ENCODE data around the gene HSFX4.
"Not testable (repeated sequence)": the region's sequence is repeated elsewhere in the genome, so short reads cannot be mapped to it uniquely, and the experiment has no call there.

HSFX4 gene

GRCh38 chrX:149938427-149938880 lies 9.1 kb downstream of the HSFX4 start, which contains the start of gene EOLA2:
TSS of gene EOLA2 (minus strand) at chrX:149938491. CDS start at chrX:149933874, 4,617 bp downstream.
- peak; percentile 94 for DNase-seq

GRCh38 chrX:149938881-149939654 lies 9.7 kb downstream of the HSFX4 start:
- peak; percentile 92 for DNase-seq

DNA sequence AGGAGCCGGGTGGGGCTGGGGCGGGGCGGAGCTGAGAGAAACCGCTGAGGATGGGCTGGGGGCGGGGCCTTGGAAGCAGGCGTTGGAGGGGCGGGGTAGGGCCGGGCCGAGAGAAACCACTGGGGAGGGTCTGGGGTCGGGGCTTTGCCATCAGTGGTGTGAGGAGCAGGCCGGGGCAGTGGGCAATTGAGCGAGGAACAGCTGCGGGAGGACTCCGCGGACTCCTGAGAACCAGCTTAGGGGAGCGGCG lies 10.2 kb downstream of the HSFX4 start:
- no peak for DNase-seq

DNA sequence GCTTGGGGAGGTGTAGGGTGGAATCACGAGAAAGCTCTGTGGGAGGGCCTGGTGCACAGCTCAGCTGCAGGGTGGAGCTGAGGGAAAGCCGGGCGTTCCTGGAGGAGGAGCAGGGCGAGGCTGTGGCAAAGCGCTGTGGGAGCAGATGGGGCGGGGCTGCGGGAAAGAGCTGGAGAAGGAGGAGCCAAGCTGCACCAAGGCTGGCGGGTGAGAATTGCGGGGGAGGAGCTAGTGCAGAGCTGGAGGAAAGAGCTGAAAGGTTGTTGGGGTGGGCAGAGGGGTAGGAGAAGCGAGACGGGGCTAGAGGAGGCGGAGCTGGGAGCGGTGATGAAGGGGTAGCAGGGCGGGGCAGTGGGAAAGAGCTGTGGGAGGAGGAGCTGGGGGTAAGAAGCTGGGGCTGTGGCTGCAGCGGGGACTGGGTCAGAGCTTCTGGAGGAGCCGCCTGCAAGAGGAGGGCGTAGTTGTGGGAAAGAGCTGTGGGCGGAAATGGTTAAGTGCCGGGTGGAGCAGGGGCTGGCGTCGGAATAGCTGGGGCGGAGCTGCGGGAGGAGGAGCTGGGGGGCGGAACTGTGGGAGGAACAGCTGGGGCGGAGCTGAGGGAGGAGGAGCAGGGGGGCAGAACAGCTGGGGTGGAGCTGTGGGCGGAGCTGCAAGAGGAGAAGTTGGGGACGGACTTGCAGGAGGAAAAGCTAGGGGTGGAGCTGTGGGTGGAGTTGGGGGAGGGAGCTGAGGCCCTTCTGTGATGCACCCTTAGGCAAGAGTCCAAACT lies 10.7 kb downstream of the HSFX4 start:
- peak; percentile 93 for DNase-seq

DNA sequence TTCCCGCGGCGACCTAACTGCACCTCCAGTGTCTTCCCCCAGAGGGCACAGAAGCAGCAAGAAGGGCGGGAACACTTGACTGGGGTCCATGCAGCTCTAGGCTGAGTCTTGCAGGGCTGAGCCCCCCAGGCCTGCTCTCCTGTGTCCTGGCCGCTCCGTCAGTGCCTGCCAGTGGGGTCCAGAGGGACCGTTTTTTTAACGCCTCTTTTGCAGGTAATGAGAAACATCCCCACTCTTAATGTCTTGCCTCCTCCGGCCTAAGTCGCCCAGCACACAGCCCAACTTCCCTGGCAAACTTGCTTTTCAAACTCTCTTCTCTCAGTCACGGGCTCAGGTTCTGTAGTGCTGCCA lies 11.3 kb downstream of the HSFX4 start:
- DNase-seq, result not testable (repeated sequence)

- not testable (repeated sequence) for DNase-seq
These were observed 15.8 kb downstream of the HSFX4 start for GRCh38 chrX:149945087-149945670.

DNA sequence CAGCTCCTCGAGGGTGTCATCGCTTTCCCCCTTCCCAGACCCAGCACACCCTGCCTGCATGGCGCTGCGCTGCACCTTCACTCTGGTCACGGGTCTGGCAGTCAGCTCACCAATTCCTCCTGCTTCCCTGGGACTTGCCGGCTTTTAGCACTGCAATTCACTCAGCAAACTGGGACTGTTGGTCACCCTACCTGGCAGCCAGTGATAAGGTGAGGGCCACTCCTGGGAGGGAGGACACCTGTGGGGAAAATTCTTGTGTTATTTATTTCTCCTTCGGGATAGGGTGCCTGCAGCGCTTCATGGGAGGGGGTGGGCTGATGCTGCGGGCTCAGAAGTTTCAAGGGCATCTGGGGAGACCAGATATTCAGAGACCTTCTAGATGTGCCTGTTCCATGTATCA lies 16.4 kb downstream of the HSFX4 start:
- not testable (repeated sequence) for DNase-seq

GRCh38 chrX:149946932-149947331 lies 17.6 kb downstream of the HSFX4 start:
- DNase-seq, result not testable (repeated sequence)

DNA sequence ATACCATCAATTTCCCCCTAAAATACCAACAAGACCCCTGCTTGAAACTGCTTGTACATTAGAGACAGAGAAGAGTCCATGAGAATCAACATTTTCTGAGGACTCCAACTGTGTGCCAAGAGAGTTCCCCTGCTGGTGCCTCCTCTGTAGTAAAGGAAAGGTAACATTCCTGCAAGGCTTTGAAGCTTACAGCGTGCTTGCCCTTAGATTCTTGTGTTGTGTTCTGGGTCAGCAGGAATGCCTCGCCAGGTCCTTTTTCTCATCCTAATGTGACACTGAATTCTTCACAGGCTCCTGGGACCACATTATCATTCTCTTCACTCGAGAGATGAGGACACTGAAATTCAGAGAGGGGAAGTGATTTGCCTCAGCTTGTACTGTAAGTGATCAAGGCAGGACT lies 18.6 kb downstream of the HSFX4 start:
- no peak for DNase-seq

DNA sequence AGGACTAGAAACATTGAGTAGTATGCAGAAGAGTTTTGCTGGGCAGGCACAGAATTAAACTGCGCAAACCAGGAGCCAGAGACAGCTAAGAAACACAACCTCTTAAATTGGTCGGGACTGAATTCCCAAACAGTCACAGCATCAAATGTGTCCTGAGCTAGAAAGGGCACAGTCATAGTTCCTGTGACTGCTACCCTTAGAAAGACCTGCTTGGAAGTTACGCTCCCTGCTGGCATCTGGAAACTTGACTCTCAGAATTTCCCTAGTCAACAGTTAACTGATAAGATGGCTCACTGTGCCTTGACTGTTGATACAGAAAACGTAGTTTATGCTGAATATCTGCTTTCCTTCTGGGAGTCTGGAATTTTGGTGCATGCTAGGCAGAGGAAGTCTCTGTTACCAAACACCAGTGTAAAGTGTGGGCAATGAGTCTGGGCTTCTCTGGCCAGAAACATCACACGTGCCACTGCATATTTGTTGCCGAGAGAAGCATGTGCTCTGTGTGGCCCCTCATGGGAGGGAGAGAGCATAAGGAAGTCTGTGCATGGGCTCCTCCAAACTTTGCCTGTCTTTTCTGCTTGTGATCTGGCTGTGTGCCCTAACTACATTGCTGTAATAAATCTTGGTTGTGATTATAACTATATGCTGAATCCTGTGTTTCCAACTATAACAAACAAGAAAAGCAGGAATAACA lies 20.5 kb downstream of the HSFX4 start:
- DNase-seq, result no peak

DNA sequence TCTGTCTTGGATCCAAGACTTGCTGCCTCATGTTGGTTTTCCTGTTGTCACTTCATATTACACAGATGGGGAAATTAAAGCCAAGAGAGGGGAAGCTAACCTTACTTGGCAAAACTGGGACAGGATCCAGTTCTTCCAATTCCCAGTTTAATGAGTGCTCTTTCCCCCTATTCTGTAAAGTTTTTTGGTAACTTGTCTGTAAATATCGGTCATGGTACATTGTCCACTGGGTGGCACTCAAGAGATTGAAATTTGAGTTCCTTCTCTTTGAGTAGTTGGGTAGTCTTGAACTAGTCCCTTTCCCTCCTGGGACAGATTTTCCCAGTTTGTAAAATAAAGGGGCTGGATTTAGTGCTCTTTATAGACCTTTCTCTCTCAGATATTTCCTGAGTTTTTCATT lies 21.3 kb downstream of the HSFX4 start:
- DNase-seq, result peak; percentile 27

- DNase-seq, result no peak
These were observed 32.2 kb downstream of the HSFX4 start for GRCh38 chrX:149961572-149961971.

GRCh38 chrX:149962010-149962409 lies 32.6 kb downstream of the HSFX4 start:
- no peak for DNase-seq

DNA sequence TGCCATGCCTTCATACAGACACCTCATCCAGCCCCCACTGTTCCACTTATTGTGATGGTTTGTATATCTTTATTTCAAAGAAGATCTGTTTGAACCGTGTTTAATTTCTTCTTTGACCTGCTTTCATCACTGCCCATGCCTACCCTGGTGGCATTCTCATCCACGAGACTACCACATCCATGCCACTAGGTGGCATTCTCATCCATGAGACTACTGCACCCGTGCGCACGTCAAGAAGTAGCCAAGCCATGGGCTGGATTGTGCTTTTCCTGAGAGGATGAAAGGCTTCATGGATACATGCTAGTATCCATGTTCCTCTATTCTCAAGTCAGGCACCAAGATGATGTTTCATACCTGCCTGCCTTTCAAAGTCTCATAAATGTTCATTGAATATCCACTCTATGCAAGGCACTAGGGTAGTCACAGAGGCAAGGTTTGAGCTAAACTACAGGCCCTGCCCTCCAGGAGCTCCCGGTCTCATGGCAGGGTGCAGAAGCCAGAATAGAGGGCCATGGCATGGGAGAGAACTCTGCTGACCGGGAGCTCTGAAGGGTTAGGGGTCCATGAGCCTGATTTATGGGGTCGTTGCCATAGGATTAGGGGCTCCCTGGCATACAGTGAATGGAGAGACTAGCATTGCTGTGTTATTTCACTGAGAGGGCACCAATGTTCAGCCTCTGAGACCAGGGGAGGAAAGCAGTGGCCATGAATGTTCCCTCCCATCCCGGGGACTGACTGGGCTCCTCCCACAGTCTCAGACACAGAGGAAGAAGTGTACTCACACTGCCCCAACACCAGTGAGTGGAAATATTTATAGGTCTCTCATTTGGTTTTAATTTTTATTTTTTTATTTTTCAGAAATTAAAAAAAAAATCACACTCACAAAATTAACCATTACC lies 33.7 kb downstream of the HSFX4 start:
- DNase-seq, result peak; percentile 56

DNA sequence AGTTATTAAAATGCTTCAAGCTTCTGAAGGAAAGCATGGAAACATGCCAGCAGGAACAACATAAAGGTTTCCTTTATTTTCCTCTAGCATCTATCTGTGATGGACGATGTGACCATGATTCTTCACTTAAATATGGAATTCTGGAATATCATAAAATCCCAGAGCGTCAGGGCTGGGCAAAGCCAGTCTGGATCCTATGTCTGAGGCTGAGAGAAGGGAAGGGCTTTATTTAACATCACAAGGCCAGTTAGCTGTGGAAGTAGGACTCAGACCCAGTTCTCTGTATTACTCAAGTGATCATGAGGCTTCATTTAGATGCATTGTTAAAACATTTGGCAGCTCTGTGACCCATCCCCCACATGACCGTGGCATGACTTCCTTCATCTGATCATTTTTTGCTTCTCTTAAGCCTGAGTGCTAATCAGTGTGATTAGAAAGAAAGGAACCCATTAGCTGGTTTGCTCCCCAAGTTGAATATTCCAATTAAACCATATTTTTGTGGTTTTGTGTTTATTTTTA lies 49.8 kb downstream of the HSFX4 start:
- DNase-seq, result no peak
